Nucleus accumbens (tissue), 56 donors: ENCODE results near the gene SAMD3.
"Not testable (repeated sequence)": the region's sequence is repeated elsewhere in the genome, so short reads cannot be mapped to it uniquely, and the experiment has no call there.

Experiments
- DNase-seq, 56 donors: peaks; one replicate each; lab custom pipeline; 2025; lab: John Stamatoyannopoulos, UW

The SAMD3 gene

DNA sequence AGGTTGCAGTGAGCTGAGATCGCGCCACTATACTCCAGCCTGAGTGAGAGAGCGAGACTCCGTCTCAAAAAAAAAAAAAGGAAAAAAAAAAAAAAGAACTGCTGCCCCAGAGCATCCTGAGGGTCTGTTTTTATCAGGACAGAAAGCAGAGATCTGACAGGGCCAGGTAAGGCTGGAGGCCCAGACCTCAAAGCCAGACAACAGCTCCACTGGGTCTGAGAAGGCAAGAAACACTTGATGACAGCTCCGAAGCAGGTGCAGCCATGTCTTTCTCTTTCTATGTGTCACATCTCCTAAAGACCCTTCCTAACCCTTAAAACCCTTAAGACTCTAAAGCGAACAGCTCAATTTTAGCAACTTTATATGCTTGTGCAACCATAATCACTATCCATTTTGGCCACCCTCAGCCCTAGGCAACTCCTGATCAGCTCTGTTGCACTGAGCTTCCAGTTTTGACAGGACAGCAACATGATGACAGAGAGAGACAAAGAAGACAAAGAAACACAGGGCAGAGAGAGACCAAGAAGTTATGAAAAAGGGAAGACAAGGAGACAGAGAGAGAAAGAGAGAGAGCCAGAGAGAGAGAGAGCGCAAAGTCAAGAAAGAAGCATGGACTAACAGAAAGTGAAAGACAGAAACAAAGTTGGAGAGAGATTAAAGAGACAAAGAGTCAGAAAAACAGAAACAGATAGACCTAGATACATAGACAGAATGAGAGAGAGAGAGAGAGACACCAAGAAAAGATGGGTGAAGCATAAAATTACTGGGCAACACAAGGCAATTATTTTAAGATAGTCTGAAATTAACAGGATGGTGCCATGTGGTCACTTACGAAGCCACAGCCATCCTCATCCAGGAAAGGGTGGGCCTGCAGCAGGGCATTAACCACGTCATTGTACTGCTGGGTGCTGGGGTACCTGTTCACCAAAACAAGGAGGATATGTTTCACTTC is 39.2 kb downstream of the SAMD3 start:
- DNase-seq: no peak

GRCh38 chr6:130182466-130182865 is 40.3 kb downstream of the SAMD3 start:
- DNase-seq: no peak

DNA sequence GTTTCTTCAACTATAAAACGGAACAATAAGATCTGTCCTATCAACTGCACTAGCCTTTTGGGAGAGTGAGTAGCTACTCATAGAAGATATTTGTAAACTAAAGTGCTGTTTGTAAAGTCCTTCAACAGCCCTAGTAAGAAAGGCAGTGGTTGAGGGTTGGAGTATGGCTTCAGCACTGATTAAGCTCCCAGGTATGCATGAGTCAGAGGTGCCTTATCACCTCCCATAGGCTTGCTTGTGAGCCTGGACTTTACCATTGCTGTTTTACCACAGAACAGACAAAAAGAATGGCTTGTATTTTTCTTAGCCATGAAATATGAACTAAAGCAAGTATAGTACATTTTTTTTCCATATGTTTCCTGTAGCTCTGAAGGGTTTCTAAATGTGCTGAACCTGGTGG is 44.1 kb downstream of the SAMD3 start:
- DNase-seq: no peak

DNA sequence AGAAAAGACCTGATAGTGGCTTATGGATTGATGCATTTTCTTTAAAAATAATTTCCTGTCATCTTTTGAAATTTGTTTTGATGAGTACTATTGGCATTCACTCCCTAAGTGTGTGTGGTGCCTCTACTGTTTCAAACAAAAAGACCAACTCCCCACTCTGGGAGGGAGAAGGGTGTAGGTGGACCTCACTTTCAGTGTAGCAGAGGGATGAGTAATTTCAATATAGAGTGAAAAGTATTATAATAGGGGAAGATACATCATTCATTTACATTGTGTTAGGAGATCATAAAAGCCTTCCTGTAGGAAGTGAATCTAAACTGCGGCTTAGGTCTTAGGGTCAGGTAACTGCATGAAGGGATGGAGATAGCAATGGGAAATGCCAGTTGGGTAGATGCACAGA is 46.4 kb downstream of the SAMD3 start:
- DNase-seq: no peak

DNA sequence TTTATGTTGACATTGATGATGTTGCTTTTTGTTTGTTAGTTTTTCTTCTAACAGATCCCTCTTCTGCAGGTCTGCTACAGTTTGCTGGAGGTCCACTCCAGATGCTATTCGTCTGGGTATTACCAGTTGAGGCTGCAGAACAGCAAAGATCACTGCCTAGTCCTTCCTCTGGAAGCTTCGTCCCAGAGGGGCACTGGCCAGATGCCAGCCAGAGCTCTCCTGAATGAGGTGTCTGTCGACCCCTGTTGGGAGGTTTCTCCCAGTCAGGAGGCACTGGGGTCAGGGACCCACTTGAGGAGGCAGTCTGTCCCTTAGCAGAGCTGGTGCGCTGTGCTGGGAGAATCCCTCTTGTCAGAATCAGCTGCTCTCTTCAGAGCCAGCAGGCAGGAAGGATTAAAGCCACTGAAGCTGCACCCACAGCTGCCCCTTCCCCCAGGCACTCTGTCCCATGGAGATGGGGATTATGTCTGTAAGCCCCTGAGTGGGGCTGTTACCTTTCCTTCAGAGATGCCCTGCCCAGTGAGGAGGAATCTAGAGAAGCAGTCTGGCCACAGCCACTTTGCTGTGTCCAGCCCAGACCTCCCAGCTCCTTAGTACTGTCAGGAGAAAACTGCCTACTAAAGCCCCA is 49.3 kb downstream of the SAMD3 start:
- not testable (repeated sequence) for DNase-seq

- DNase-seq: not testable (repeated sequence)
Measured at GRCh38 chr6:130170160-130170559, 52.6 kb downstream of the SAMD3 start.

DNA sequence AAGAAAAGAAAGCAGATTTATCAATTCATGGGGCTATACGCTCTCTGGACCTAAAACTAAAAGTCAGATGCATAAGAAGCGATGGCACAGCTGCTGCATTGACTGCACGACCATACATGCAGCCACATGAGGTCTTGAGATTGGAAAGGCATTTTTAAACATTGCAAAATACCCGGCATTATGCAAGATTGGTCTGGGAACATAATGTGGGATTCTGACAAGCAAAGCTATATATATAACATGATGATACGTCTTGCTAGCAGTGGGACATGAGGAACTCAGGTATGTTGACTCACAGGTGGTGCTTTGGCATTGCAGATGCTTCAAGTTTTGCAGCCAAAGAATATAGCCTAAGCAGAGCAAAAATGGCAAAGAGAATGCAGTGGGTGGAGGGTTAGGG is 55.1 kb downstream of the SAMD3 start:
- no peak for DNase-seq

DNA sequence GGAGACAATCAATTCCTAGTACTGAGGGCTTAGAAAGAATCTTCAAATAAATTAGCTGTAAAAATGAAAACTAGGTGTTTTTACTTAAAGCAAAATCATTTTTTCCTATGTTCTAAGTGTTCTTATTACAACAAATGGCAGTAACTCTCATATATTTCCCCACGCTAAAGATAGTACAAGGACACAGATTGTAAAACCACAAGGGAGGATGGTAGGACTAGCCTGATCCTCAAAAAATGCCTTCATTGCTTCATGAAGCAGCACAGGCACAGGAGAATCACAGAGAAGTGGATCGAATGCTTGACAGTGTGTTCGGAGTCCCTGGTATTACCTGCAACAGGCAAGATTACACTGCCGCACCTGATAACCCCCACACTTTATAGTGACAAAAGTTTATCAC is 58.5 kb downstream of the SAMD3 start:
- no peak for DNase-seq

GRCh38 chr6:130163266-130163665 is 59.5 kb downstream of the SAMD3 start:
- DNase-seq: no peak

GRCh38 chr6:130162421-130162820 is 60.3 kb downstream of the SAMD3 start:
- DNase-seq: no peak

GRCh38 chr6:130161683-130162404 is 60.9 kb downstream of the SAMD3 start:
- no peak for DNase-seq

DNA sequence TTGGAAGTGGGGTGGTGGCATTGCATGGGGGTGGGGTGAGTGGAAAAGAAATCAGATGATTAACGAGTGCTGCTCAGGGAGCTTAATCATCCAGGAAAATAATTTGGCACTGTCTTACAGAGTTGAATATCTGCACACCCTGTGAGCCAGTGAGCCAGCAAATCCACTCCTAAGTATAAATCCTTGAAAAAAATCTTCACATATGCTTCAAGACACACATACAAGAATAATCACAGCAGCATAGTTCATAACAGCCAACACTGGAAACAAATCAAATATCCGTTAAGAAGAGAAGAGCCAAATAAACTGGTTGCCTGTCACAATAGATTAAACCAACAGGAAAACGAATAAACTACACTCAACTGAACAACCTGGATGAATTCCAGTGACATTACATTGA is 62.8 kb downstream of the SAMD3 start:
- no peak for DNase-seq

- DNase-seq: no peak
Measured at GRCh38 chr6:130158548-130158947, 64.2 kb downstream of the SAMD3 start.

DNA sequence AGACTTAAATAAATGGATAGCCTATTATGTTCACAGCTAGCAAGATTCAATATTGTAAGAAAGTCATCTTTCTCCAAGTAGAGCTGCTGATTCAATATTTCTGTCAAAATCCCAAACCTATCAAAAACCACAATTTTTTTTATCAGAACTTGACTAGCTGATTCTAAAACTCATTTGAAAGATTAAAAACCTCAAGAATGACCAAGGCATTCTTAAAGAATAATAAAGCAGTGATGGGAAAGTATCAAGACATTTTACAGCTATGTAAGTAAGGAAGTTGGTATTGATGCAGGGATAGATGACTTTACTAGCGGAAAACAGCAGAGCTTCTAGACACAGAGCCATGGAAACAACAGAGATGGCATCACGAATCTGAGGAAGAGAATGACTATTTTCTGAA is 64.7 kb downstream of the SAMD3 start:
- no peak for DNase-seq

DNA sequence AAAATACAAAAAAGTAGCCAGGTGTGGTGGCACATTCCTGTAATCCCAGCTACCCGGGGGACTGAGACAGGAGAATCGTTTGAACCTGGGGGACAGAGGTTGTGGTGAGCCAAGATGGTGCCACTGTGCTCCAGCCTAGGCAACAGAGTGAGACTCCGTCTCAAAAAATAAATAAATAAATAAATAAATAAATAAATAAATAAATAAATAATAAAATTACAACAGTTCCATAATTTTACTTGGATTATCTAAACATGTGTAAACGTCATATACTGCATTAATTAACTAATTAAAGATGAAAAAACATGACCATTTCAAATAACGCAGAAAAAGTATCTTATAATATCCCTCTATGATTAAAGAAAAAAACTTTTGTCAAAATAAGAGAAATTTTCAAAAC is 65.8 kb downstream of the SAMD3 start:
- no peak for DNase-seq

DNA sequence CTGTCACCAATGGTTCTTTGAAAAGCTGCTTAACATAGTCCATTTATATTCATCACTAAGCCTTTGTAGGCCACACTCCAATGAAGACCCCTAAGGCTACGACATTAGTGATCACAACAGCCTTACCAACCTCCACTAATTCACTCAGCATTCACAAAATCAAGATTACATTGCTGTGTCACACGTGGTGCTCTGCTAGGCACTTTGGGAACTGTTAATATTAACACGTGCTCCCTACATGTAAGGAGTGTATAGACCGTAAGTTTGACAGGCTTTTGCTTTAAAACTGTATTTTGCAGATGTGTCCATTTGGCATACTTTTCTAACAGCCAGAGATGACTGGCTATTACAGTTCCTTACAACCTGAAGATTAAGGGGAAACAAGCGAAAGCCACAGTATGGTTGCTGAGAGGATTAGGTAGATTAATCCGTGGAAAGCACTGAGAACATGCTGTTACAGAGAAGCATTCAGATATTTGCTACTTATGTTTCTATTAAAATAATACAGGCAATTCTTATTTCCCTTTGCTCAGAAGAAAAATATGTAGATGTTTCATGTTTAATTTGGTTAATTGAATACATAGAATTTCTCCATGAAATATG is 69.7 kb downstream of the SAMD3 start:
- no peak for DNase-seq

GRCh38 chr6:130150906-130151305 is 71.8 kb downstream of the SAMD3 start:
- DNase-seq: no peak

GRCh38 chr6:130149016-130149415 is 73.7 kb downstream of the SAMD3 start:
- DNase-seq: not testable (repeated sequence)

- DNase-seq: no peak
Measured at GRCh38 chr6:130148181-130148580, 74.6 kb downstream of the SAMD3 start.

DNA sequence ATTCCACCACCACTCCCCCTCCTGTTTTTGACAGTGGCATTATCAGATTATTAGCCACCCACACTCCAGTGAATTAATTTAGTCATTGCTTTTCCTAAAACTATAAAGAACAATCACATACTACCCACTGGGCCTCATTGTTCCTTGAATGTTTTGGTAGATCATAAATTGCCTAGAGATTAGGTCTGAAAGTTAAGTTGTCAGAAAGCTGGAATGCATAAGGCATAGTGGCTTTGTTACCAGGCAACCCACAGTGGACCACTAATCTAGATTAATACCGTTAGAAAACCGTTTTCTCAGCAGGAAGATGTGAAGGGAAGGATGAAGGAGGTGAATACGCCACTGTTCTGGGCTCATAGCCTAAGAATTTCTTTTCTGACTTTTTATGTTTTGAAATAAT is 75.6 kb downstream of the SAMD3 start:
- DNase-seq: no peak

DNA sequence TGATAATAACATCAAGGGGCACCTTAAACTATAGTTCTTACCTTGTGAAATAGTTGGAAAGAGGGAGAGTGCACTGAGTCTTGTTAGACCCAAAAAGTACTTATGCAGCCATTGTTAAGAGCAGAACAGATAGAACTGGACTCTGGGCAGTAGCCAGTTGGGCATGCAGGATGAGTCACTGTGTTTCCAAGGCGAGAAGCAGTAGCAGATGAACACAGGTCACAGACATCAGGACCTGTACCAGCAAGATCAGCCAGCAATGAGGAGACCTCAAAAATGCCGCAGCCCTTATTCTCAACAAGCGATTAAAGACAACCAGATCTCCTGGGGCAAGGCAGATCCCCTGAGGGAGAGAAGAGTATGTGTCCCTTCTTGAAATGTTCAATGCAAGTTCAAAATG is 79.0 kb downstream of the SAMD3 start:
- DNase-seq: no peak
